Epithelial cell of proximal tubule (primary cell): Measurements from ENCODE around the gene TMEM150B. TPM values are rescaled to one million over a fixed set of nuclear protein-coding genes. Genes with fewer than 3 reads are reported as not detected.

ENCODE experiments used
- DNase-seq: peaks from one replicate; pipeline ENCODE4 v3.0.0-alpha.2; 2011; ENCODE audit warnings: low read depth
- H3K4me3 ChIP-seq: 2 replicates; pipeline ENCODE4 v1.5.1; 2011; ENCODE audit warnings: low read depth, mild to moderate bottlenecking, low read length
- CTCF ChIP-seq: conservative IDR thresholded peaks from 2 replicates; pipeline ENCODE4 v1.5.1; 2012; ENCODE audit warnings: low read depth, mild to moderate bottlenecking, low read length
- total RNA-seq: library from RNA; depleted of rRNA; stranded (reverse); fragments of >200 nt; gene quantifications from 2 replicates; pipeline ENCODE4 v1.2.3, GENCODE V29; 2015

TMEM150B gene
- total RNA-seq, 1 donor from 2014 or later, result not detected

- peak overlapping the region; percentile 57 for H3K4me3 ChIP-seq
- no peak for TF ChIP-seq CTCF
- no peak for DNase-seq
These were observed 28.9 kb upstream of the TMEM150B start for GRCh38 chr19:55353803-55354697.

- DNase-seq, result no peak
- peak overlapping the region; percentile 57 for H3K4me3 ChIP-seq
- TF ChIP-seq CTCF, result no peak
These were observed 28.2 kb upstream of the TMEM150B start for GRCh38 chr19:55353356-55353802.

- no peak for TF ChIP-seq CTCF
- no peak for DNase-seq
- H3K4me3 ChIP-seq, result no peak overlapping the region
These were observed 27.5 kb upstream of the TMEM150B start for GRCh38 chr19:55352549-55353145.

GRCh38 chr19:55352040-55352439 is 26.9 kb upstream of the TMEM150B start:
- no peak for TF ChIP-seq CTCF
- DNase-seq, result no peak
- no peak overlapping the region for H3K4me3 ChIP-seq

GRCh38 chr19:55350620-55351315 is 25.6 kb upstream of the TMEM150B start:
- no peak for TF ChIP-seq CTCF
- no peak for DNase-seq
- no peak overlapping the region for H3K4me3 ChIP-seq

- TF ChIP-seq CTCF, result no peak
- DNase-seq, result no peak
- no peak overlapping the region for H3K4me3 ChIP-seq
These were observed 23.3 kb upstream of the TMEM150B start for GRCh38 chr19:55348317-55349034.
